ENCODE data around the gene DPPA2.

DPPA2 gene

GRCh38 chr3:109325109-109325508 lies 8.8 kb upstream of the DPPA2 start:
- DNase-seq (ENCODE audit: low spot score) = no peak

- DNase-seq (ENCODE audit: low spot score) = no peak
These were observed 3.3 kb downstream of the DPPA2 start for GRCh38 chr3:109313061-109313460.

- DNase-seq (ENCODE audit: low spot score) = no peak
These were observed 18.8 kb downstream of the DPPA2 start for GRCh38 chr3:109297496-109297895.

GRCh38 chr3:109284071-109284470 lies 32.2 kb downstream of the DPPA2 start:
- DNase-seq (ENCODE audit: low spot score) = no peak

- no peak for DNase-seq (ENCODE audit: low spot score)
These were observed 37.8 kb downstream of the DPPA2 start for GRCh38 chr3:109278546-109278945.

- no peak for DNase-seq (ENCODE audit: low spot score)
These were observed 38.2 kb downstream of the DPPA2 start for GRCh38 chr3:109278141-109278540.

- peak; percentile 71 for DNase-seq (ENCODE audit: low spot score)
These were observed 40.5 kb downstream of the DPPA2 start for GRCh38 chr3:109275702-109276293.

- no peak for DNase-seq (ENCODE audit: low spot score)
These were observed 45.5 kb downstream of the DPPA2 start for GRCh38 chr3:109270779-109271178.

- no peak for DNase-seq (ENCODE audit: low spot score)
These were observed 46.6 kb downstream of the DPPA2 start for GRCh38 chr3:109269577-109270275.

GRCh38 chr3:109268181-109268580 lies 48.1 kb downstream of the DPPA2 start:
- no peak for DNase-seq (ENCODE audit: low spot score)

- DNase-seq (ENCODE audit: low spot score) = no peak
These were observed 51.0 kb downstream of the DPPA2 start for GRCh38 chr3:109265295-109265694.

- peak; percentile 8 for DNase-seq (ENCODE audit: low spot score)
These were observed 59.0 kb downstream of the DPPA2 start for GRCh38 chr3:109257269-109257668.

GRCh38 chr3:109254770-109255169 lies 61.5 kb downstream of the DPPA2 start:
- no peak for DNase-seq (ENCODE audit: low spot score)

- DNase-seq (ENCODE audit: low spot score) = no peak
These were observed 63.7 kb downstream of the DPPA2 start for GRCh38 chr3:109252641-109253040.

All from GM03348 (cell line).